B cell (primary cell): ENCODE data around the gene ACTL6A. TPM values are rescaled to one million over a fixed set of nuclear protein-coding genes. Genes with fewer than 3 reads are reported as not detected.

Source experiments
- ATAC-seq: fragments of 200-7000 bp; cut with Tn5 transposase; one replicate; pipeline ENCODE4 v1.10.0; 2021; ENCODE audit warnings: low read depth, mild to moderate bottlenecking, moderate number of reproducible peaks, moderate library complexity
- CTCF ChIA-PET: fragments of 350-600 bp; sonication (Branson Sonifier 250); formaldehyde crosslinking; loops from one replicate; lab custom pipeline; 2021; ENCODE audit warnings: antibody characterized with exemption, inconsistent platforms; lab: Charles Lee
- POLR2A ChIA-PET: fragments of 350-600 bp; sonication (Branson Sonifier 250); formaldehyde crosslinking; loops from one replicate; lab custom pipeline; 2021; ENCODE audit warnings: antibody characterized with exemption; lab: Charles Lee
- DNase-seq: peaks from one replicate; pipeline ENCODE4 v3.0.0; 2013
- H2AFZ ChIP-seq: 2 replicates; pipeline ENCODE4 v1.6.1; 2012; ENCODE audit warnings: mild to moderate bottlenecking, low read depth, low read length; ENCODE audit not compliant: insufficient read depth, poor library complexity, severe bottlenecking
- H3K27ac ChIP-seq, 2 donors: 1 replicate in 1 of 2; 2 replicates in 1 of 2; pipeline ENCODE4 v1.5.1; 2012 to 2013; ENCODE audit warnings: low read length in 2 of 2, mild to moderate bottlenecking in 2 of 2, moderate library complexity in 1 of 2
- H3K27me3 ChIP-seq, 4 experiments: fragments of 200-600 bp in 1 of 4; sonication (generic) in 1 of 4; replicated peaks in 1 of 4; 1 replicate in 2 of 4; 2 replicates in 2 of 4; pipeline versions ENCODE4 v1.6.1 to v1.7.0; 2013 to 2016; ENCODE audit warnings: low read length in 3 of 4, mild to moderate bottlenecking in 2 of 4, mixed read lengths in 1 of 4, moderate library complexity in 1 of 4; ENCODE audit not compliant: insufficient read depth in 4 of 4, control insufficient read depth in 3 of 4; ENCODE audit errors: control extremely low read depth in 1 of 4
- H3K36me3 ChIP-seq, 2 experiments: replicated peaks in 1 of 2; 1 replicate in 1 of 2; 2 replicates in 1 of 2; pipeline versions ENCODE4 v1.6.1 to v1.7.1; 2013; ENCODE audit warnings: low read length in 1 of 2; ENCODE audit not compliant: insufficient read depth in 2 of 2, control insufficient read depth in 1 of 2; ENCODE audit errors: control extremely low read depth in 1 of 2, extremely low read depth in 1 of 2
- H3K4me1 ChIP-seq, 2 donors: fragments of 200-600 bp in 1 of 2; sonication (generic) in 1 of 2; 1 replicate in 1 of 2; 2 replicates in 1 of 2; pipeline versions ENCODE4 v1.5.1 to v1.6.1; 2013 to 2017; ENCODE audit warnings: low read length in 2 of 2; ENCODE audit not compliant: control insufficient read depth in 2 of 2, insufficient read depth in 2 of 2
- H3K4me2 ChIP-seq: replicated peaks from 2 replicates; pipeline ENCODE3; 2012; ENCODE audit warnings: mild to moderate bottlenecking, low read depth, low read length; ENCODE audit not compliant: poor library complexity, severe bottlenecking
- H3K4me3 ChIP-seq, 5 experiments: fragments of 200-600 bp in 1 of 5; sonication (generic) in 1 of 5; 1 replicate in 3 of 5; 2 replicates in 2 of 5; pipeline versions ENCODE4 v1.5.1 to v1.7.0; 2011 to 2016; ENCODE audit warnings: low read length in 4 of 5, mild to moderate bottlenecking in 4 of 5, low read depth in 2 of 5, control low read depth in 1 of 5, moderate library complexity in 1 of 5; ENCODE audit not compliant: insufficient read depth in 1 of 5; ENCODE audit errors: control extremely low read depth in 1 of 5, extremely low read depth in 1 of 5
- H3K79me2 ChIP-seq: fragments of 200-600 bp; sonication (generic); one replicate; pipeline ENCODE4 v1.6.0; 2016; ENCODE audit warnings: low read length; ENCODE audit not compliant: control insufficient read depth, insufficient read depth
- H3K9ac ChIP-seq: fragments of 200-600 bp; sonication (generic); 2 replicates; pipeline ENCODE4 v1.6.1; 2017; ENCODE audit warnings: mild to moderate bottlenecking, low read length, moderate library complexity
- H3K9me3 ChIP-seq, 3 donors: one replicate each; pipeline versions ENCODE4 v1.6.1 to v1.7.1; 2013; ENCODE audit warnings: low read length in 2 of 3; ENCODE audit not compliant: control insufficient read depth in 2 of 3, insufficient read depth in 1 of 3; ENCODE audit errors: control extremely low read depth in 1 of 3
- H4K20me1 ChIP-seq: 2 replicates; pipeline ENCODE4 v1.6.0; 2012; ENCODE audit warnings: mild to moderate bottlenecking, low read length; ENCODE audit not compliant: insufficient read depth, control insufficient read depth, poor library complexity, severe bottlenecking
- H3K27ac Mint-ChIP-seq: one replicate; pipeline ENCODE4 v1.8.0; 2021; ENCODE audit warnings: mixed read lengths
- H3K27me3 Mint-ChIP-seq: one replicate; pipeline ENCODE4 v1.8.0; 2021; ENCODE audit warnings: mixed read lengths
- H3K4me1 Mint-ChIP-seq: one replicate; pipeline ENCODE4 v1.8.0; 2021; ENCODE audit warnings: mixed read lengths
- H3K4me3 Mint-ChIP-seq: one replicate; pipeline ENCODE4 v1.8.0; 2021; ENCODE audit warnings: mixed read lengths
- H3K9me3 Mint-ChIP-seq: one replicate; pipeline ENCODE4 v1.8.0; 2022; ENCODE audit warnings: mixed read lengths; ENCODE audit not compliant: insufficient read depth
- CTCF ChIP-seq: fragments of 200-600 bp; IDR thresholded peaks from one replicate; pipeline ENCODE4 v1.8.0; 2022; ENCODE audit warnings: antibody characterized with exemption, mild to moderate bottlenecking
- EZH2 ChIP-seq: IDR thresholded peaks from 2 replicates; pipeline ENCODE4 v1.6.1; 2012; ENCODE audit warnings: borderline replicate concordance, low read depth, mild to moderate bottlenecking, moderate library complexity, low read length; ENCODE audit not compliant: insufficient read depth, poor library complexity, severe bottlenecking
- WGBS: methylation state at CpG from one replicate; pipeline ENCODE4 v1.1.5; 2013; ENCODE audit warnings: missing lambda C conversion rate; ENCODE audit not compliant: insufficient coverage; 5-methylcytosine and 5-hydroxymethylcytosine counted together
- intact Hi-C: fragments of 100-400 bp; cut with micrococcal nuclease; formaldehyde crosslinking; loops from one replicate; pipeline ENCODE4 v1.10.0; 2022
- polyA plus RNA-seq: library from polyadenylated mRNA; depleted of rRNA; stranded (reverse); fragments of >200 nt; gene quantifications from 2 replicates; pipeline ENCODE4 v1.2.3, GENCODE V29; 2012
- total RNA-seq, 2 donors: library from RNA; stranded (reverse); fragments of 120-200 nt in 1 of 2; gene quantifications; 1 replicate in 1 of 2; 2 replicates in 1 of 2; pipeline versions ENCODE4 v1.2.3 to v1.2.4, GENCODE V29; 2013 to 2022

ACTL6A gene
- total and polyA plus RNA-seq, 2 donors (not counting 1 experiment from before 2014, with no cell fraction given) = 26.2 to 48.5 TPM

- intact Hi-C loops = no loop called here
- WGBS = no CpG with 5 or more reads among the region's 3 CpGs
- H3K36me3 ChIP-seq = peaks cover 12 to 39% of the 10 kb centered on the region in 2 experiments
Measured at GRCh38 chr3:179624451-179624850, 61.7 kb downstream of the ACTL6A start.

More at GRCh38 chr3:179624451-179624850, 61.7 kb downstream of the ACTL6A start:
- Histone ChIP-seq H2AFZ (no peak overlapping the region), H3K27me3 (no peaks in the 10 kb centered on the region), H3K79me2 (peaks cover 12% of the 10 kb centered on the region), H3K4me2 (no peak overlapping the region), H3K27ac (no peak overlapping the region), H4K20me1 (no peaks in the 10 kb centered on the region), H3K4me3 (no peak overlapping the region), H3K4me1 (no peaks in the 10 kb centered on the region), H3K9ac (no peak overlapping the region), H3K9me3 (no peaks in the 10 kb centered on the region)
- Mint-ChIP-seq H3K27ac (no peak overlapping the region), H3K9me3 (no peaks in the 10 kb centered on the region), H3K27me3 (no peaks in the 10 kb centered on the region), H3K4me1 (no peaks in the 10 kb centered on the region), H3K4me3 (no peak overlapping the region)
- no peak for DNase-seq
- ATAC-seq = no peak
- no peak for TF ChIP-seq EZH2
- no peak for TF ChIP-seq CTCF
- CTCF ChIA-PET = no interaction called here
- POLR2A ChIA-PET = no interaction called here
